GM18951 (cell line): ENCODE measurements around the gene MRPL41.
"Not testable (repeated sequence)": the region's sequence is repeated elsewhere in the genome, so short reads cannot be mapped to it uniquely, and the experiment has no call there.

Source experiments
- POLR2A ChIP-seq: IDR thresholded peaks from 4 replicates; pipeline ENCODE4 v1.6.1; 2011; ENCODE audit warnings: mild to moderate bottlenecking; ENCODE audit not compliant: insufficient read length, insufficient read depth; ENCODE audit errors: extremely low read depth
- in situ Hi-C: fragments of 300-500 bp; cut with MboI; formaldehyde crosslinking; loops from one replicate; pipeline ENCODE4 v1.12.0; 2022; ENCODE audit warnings: low sequenced_read_pairs, mixed read lengths, inconsistent platforms; ENCODE audit not compliant: unreplicated experiment

MRPL41 gene

GRCh38 chr9:137552022-137552768, 516 bp downstream of the MRPL41 start:
- in situ Hi-C loops = no loop called here
- no peak for TF ChIP-seq POLR2A

GRCh38 chr9:137553654-137554053, 2.0 kb downstream of the MRPL41 start:
- in situ Hi-C loops = not testable (repeated sequence)

GRCh38 chr9:137554349-137554748, 2.7 kb downstream of the MRPL41 start:
- TF ChIP-seq POLR2A = no peak
- in situ Hi-C loops = no loop called here

- in situ Hi-C loops = no loop called here
- TF ChIP-seq POLR2A = no peak
Measured at GRCh38 chr9:137555179-137555578, 3.5 kb downstream of the MRPL41 start.

GRCh38 chr9:137556069-137556838, 4.6 kb downstream of the MRPL41 start:
- TF ChIP-seq POLR2A = no peak
- in situ Hi-C loops = no loop called here

GRCh38 chr9:137558127-137558526, 6.4 kb downstream of the MRPL41 start:
- in situ Hi-C loops = no loop called here
- no peak for TF ChIP-seq POLR2A

GRCh38 chr9:137564134-137564533, 12.5 kb downstream of the MRPL41 start:
- no peak for TF ChIP-seq POLR2A
- in situ Hi-C loops = no loop called here

GRCh38 chr9:137564817-137565411, 13.2 kb downstream of the MRPL41 start:
- in situ Hi-C loops = no loop called here
- no peak for TF ChIP-seq POLR2A

- in situ Hi-C loops = not testable (repeated sequence)
Measured at GRCh38 chr9:137568445-137568844, 16.8 kb downstream of the MRPL41 start.

GRCh38 chr9:137569609-137570203, 18.0 kb downstream of the MRPL41 start:
- in situ Hi-C loops = no loop called here
- no peak for TF ChIP-seq POLR2A

- no peak for TF ChIP-seq POLR2A
- in situ Hi-C loops = no loop called here
Measured at GRCh38 chr9:137570566-137570965, 18.9 kb downstream of the MRPL41 start.

- no peak for TF ChIP-seq POLR2A
- in situ Hi-C loops = no loop called here
Measured at GRCh38 chr9:137574192-137574591, 22.5 kb downstream of the MRPL41 start.

- TF ChIP-seq POLR2A = no peak
- in situ Hi-C loops = no loop called here
Measured at GRCh38 chr9:137575364-137575715, 23.7 kb downstream of the MRPL41 start.
